Liver (tissue), 9 donors: ENCODE results near the gene EPB41L1. TPM values are rescaled to one million over a fixed set of nuclear protein-coding genes. Genes with fewer than 3 reads are reported as not detected.

Experiments
- DNase-seq: peaks from one replicate; pipeline ENCODE4 v3.0.0-alpha.2; 2017; ENCODE audit warnings: low spot score
- H3K27ac ChIP-seq, 2 donors: one replicate each; pipeline ENCODE4 v1.7.0; 2013; ENCODE audit warnings: inconsistent platforms in 2 of 2, low read length in 2 of 2, control low read depth in 1 of 2, low read depth in 1 of 2, mild to moderate bottlenecking in 1 of 2
- H3K27me3 ChIP-seq, 4 donors: one replicate each; pipeline versions ENCODE4 v1.6.1 to v1.7.0; 2013; ENCODE audit warnings: low read length in 3 of 4, inconsistent platforms in 1 of 4, mild to moderate bottlenecking in 1 of 4, moderate library complexity in 1 of 4; ENCODE audit not compliant: control insufficient read depth in 4 of 4, insufficient read depth in 4 of 4
- H3K36me3 ChIP-seq, 4 donors: one replicate each; pipeline versions ENCODE4 v1.6.1 to v1.7.0; 2013; ENCODE audit warnings: low read length in 3 of 4, mild to moderate bottlenecking in 3 of 4, low read depth in 1 of 4, moderate library complexity in 1 of 4; ENCODE audit not compliant: control insufficient read depth in 4 of 4, insufficient read depth in 3 of 4
- H3K4me1 ChIP-seq, 4 donors: one replicate each; pipeline versions ENCODE4 v1.6.1 to v1.7.0; 2013; ENCODE audit warnings: low read length in 3 of 4, mild to moderate bottlenecking in 3 of 4, moderate library complexity in 1 of 4; ENCODE audit not compliant: control insufficient read depth in 4 of 4, insufficient read depth in 4 of 4
- H3K4me3 ChIP-seq, 3 donors: one replicate each; pipeline versions ENCODE4 v1.6.1 to v1.7.0; 2013; ENCODE audit warnings: low read length in 3 of 3, control low read depth in 1 of 3, low read depth in 1 of 3, mild to moderate bottlenecking in 1 of 3
- H3K9ac ChIP-seq, 2 donors: one replicate each; pipeline ENCODE4 v1.7.0; 2013; ENCODE audit warnings: low read length in 2 of 2, mild to moderate bottlenecking in 2 of 2, moderate library complexity in 2 of 2, control low read depth in 1 of 2, low read depth in 1 of 2
- H3K9me3 ChIP-seq, 4 donors: one replicate each; pipeline versions ENCODE4 v1.6.1 to v1.7.0; 2013; ENCODE audit warnings: low read length in 3 of 4; ENCODE audit not compliant: control insufficient read depth in 4 of 4
- ATF3 ChIP-seq: IDR thresholded peaks from 2 replicates; pipeline ENCODE4 v1.6.1; 2016; ENCODE audit warnings: antibody characterized with exemption
- CTCF ChIP-seq: fragments of 150-350 bp; IDR thresholded peaks from 2 replicates; pipeline ENCODE4 v1.5.1; 2017; ENCODE audit warnings: improper control_type of control experiment, low read depth, low read length; ENCODE audit not compliant: missing input control
- EGR1 ChIP-seq, 2 donors: IDR thresholded peaks; 2 replicates each; pipeline ENCODE4 v1.6.1; 2016 to 2018; ENCODE audit warnings: antibody characterized with exemption in 2 of 2, low read depth in 2 of 2
- FOXA1 ChIP-seq: IDR thresholded peaks from 2 replicates; pipeline ENCODE4 v1.6.1; 2016; ENCODE audit warnings: antibody characterized with exemption
- FOXA2 ChIP-seq: IDR thresholded peaks from 2 replicates; pipeline ENCODE4 v1.6.1; 2016; ENCODE audit warnings: antibody characterized with exemption
- GABPA ChIP-seq, 2 donors: IDR thresholded peaks in 1 of 2; conservative IDR thresholded peaks in 1 of 2; 2 replicates each; pipeline ENCODE4 v1.6.1; 2016; ENCODE audit warnings: antibody characterized with exemption in 2 of 2, mild to moderate bottlenecking in 1 of 2, moderate library complexity in 1 of 2
- HNF4A ChIP-seq, 2 donors: conservative IDR thresholded peaks; 2 replicates each; pipeline ENCODE4 v1.6.1; 2016; ENCODE audit warnings: antibody characterized with exemption in 2 of 2, mild to moderate bottlenecking in 2 of 2
- HNF4G ChIP-seq: IDR thresholded peaks from 2 replicates; pipeline ENCODE4 v1.6.1; 2016; ENCODE audit warnings: antibody characterized with exemption
- MAX ChIP-seq: IDR thresholded peaks from 2 replicates; pipeline ENCODE4 v1.6.1; 2016; ENCODE audit warnings: antibody characterized with exemption
- NR2F2 ChIP-seq: IDR thresholded peaks from 2 replicates; pipeline ENCODE4 v1.6.1; 2016; ENCODE audit warnings: antibody characterized with exemption
- RAD21 ChIP-seq, 2 donors: IDR thresholded peaks; 2 replicates each; pipeline ENCODE4 v1.6.1; 2016; ENCODE audit warnings: antibody characterized with exemption in 2 of 2, mild to moderate bottlenecking in 2 of 2
- REST ChIP-seq: IDR thresholded peaks from 2 replicates; pipeline ENCODE4 v1.6.1; 2016; ENCODE audit warnings: antibody characterized with exemption, mild to moderate bottlenecking
- RXRA ChIP-seq, 2 donors: IDR thresholded peaks; 2 replicates each; pipeline ENCODE4 v1.6.1; 2017 to 2018; ENCODE audit warnings: antibody characterized with exemption in 2 of 2, mild to moderate bottlenecking in 1 of 2
- SP1 ChIP-seq: IDR thresholded peaks from 2 replicates; pipeline ENCODE4 v1.6.1; 2018; ENCODE audit warnings: antibody characterized with exemption, mild to moderate bottlenecking
- TAF1 ChIP-seq: conservative IDR thresholded peaks from 2 replicates; pipeline ENCODE4 v1.6.1; 2016; ENCODE audit warnings: antibody characterized with exemption, mild to moderate bottlenecking
- YY1 ChIP-seq: IDR thresholded peaks from 2 replicates; pipeline ENCODE4 v1.6.1; 2016; ENCODE audit warnings: antibody characterized with exemption, mild to moderate bottlenecking
- WGBS: extraction: QIAGEN DNeasy Blood & Tissue Kit; methylation state at CpG from one replicate; pipeline ENCODE4 v1.1.7; 2013; 5-methylcytosine and 5-hydroxymethylcytosine counted together
- polyA plus RNA-seq, 2 donors: library from polyadenylated mRNA; stranded (reverse) in 1 of 2; unstranded in 1 of 2; fragments of 200-250 nt in 1 of 2; fragments of >200 nt in 1 of 2; fragmentation: Nextera tagmentation in 1 of 2; extraction: Ambion mirVana in 1 of 2; gene quantifications; one replicate each; pipeline versions ENCODE4 v1.2.1 to v1.2.3, GENCODE V29; 2013 to 2015
- total RNA-seq, 2 donors: library from RNA; depleted of rRNA; stranded (reverse); fragments of >200 nt; gene quantifications; one replicate each; pipeline ENCODE4 v1.2.3, GENCODE V29; 2014
- donor health status: healthy.
- donor health status: healthy.
- donor health status: healthy.
- donor health status: healthy.
- donor health status: healthy.

EPB41L1 gene
- total and polyA plus RNA-seq, 4 donors = 2.4 to 11.9 (median 4.3) TPM

- H3K27me3 ChIP-seq = no peaks in the 10 kb centered on the region
- H3K4me1 ChIP-seq = peaks cover 0 to 5% (median 2%) of the 10 kb centered on the region in 4 donors
- no peaks in the 10 kb centered on the region for H3K36me3 ChIP-seq
- TF ChIP-seq MAX (no peak), HNF4G (no peak), SP1 (no peak), REST (no peak), CTCF (no peak), YY1 (no peak), FOXA1 (no peak), EGR1 (IDR thresholded peaks at IDR 0.05; ENCODE audit: low read depth in 2 of 2) (no peak), RXRA (IDR thresholded peaks at IDR 0.05) (no peak), NR2F2 (no peak), FOXA2 (no peak), GABPA (IDR thresholded peaks at IDR 0.05 in 1 of 2, conservative IDR thresholded peaks at IDR 0.05 in 1 of 2) (no peak), HNF4A (conservative IDR thresholded peaks at IDR 0.05) (no peak), ATF3 (no peak), TAF1 (no peak)
- no peak overlapping the region for H3K27ac ChIP-seq
- H3K9ac ChIP-seq = no peak overlapping the region
- no peak overlapping the region for H3K4me3 ChIP-seq
- H3K9me3 ChIP-seq = no peaks in the 10 kb centered on the region
- no peak for DNase-seq
Measured at GRCh38 chr20:36180323-36180722, 25.8 kb downstream of the EPB41L1 start.

DNA sequence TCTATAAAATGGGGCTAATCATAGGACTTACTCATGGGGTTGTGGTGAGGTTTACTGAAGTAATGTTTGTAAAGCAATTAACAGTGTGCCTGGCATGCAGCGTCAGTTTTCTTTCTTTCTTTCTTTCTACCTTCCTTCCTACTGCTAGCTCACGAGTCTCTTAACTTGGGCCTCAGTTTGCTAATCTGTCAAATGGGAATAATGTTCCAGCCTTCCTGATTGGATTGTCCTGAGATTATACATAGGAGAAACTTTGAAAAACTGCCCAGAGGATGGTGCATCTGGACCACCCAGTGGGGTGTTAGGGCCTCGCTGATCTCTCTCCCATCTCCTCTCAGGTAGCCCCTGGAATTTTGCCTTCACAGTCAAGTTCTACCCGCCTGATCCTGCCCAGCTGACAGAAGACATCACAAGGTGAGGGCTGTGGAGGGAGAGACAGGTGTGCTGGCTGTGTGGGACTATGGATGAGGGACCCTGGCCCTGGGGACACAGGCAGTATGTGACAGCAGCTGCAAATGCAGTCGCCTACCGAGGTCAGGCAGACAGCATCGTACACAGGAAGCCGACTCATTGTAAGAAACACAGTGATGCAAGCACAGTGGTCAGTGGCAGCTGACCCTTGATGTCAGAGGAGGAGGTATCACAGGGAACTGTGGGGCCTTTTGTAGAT lies 27.5 kb downstream of the EPB41L1 start:
- Histone ChIP-seq H3K27ac (no peak overlapping the region), H3K4me1 (peaks cover 0 to 5% (median 2%) of the 10 kb centered on the region in 4 donors), H3K9ac (no peak overlapping the region), H3K4me3 (no peak overlapping the region), H3K36me3 (no peaks in the 10 kb centered on the region), H3K9me3 (no peaks in the 10 kb centered on the region), H3K27me3 (no peaks in the 10 kb centered on the region)
- 87% methylated on average over 8 of the region's 8 CpGs for WGBS
- no peak for TF ChIP-seq RAD21 (IDR thresholded peaks at IDR 0.05)
- TF ChIP-seq TAF1 = no peak
- TF ChIP-seq HNF4G = no peak
- no peak for TF ChIP-seq YY1
- TF ChIP-seq REST = no peak
- no peak for TF ChIP-seq FOXA2
- no peak for TF ChIP-seq NR2F2
- no peak for TF ChIP-seq ATF3
- TF ChIP-seq SP1 = no peak
- TF ChIP-seq EGR1 (IDR thresholded peaks at IDR 0.05; ENCODE audit: low read depth in 2 of 2) = no peak
- TF ChIP-seq GABPA (IDR thresholded peaks at IDR 0.05 in 1 of 2, conservative IDR thresholded peaks at IDR 0.05 in 1 of 2) = no peak
- no peak for TF ChIP-seq RXRA (IDR thresholded peaks at IDR 0.05)
- DNase-seq = no peak
